ENCODE results near the gene MVP. TPM values are rescaled to one million over a fixed set of nuclear protein-coding genes. Genes with fewer than 3 reads are reported as not detected.
"Not testable (repeated sequence)": the region's sequence is repeated elsewhere in the genome, so short reads cannot be mapped to it uniquely, and the experiment has no call there.

Gene MVP
- total and polyA plus RNA-seq, 2 donors (not counting 1 experiment from before 2014, with no cell fraction given): 109 to 121 TPM

DNA sequence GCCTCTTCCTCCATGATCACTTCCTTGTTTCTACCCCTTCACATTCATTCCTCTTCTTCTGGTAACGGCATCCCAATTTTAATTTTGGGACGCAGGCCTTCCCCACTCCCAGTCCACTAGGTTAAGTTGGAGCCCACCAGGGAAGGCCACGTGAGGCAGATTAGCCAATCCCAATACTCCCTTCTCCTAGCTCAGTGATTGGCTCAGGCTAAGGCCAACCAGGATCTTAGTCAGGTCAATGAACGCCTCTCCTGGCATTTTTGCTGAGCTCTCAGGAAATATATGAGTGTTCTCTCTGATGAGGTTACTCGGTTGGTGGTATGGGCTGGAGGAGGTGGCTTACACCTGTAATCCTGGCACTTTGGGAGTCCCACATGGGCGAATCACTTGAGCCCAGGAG is 63.7 kb downstream of the MVP start:
- Histone ChIP-seq H3K27ac (ENCODE audit: low read length in 2 of 2) (no peak overlapping the region), H3K9ac (ENCODE audit: low read length) (no peak overlapping the region), H2AFZ (ENCODE audit: insufficient read depth, low read depth, low read length, poor library complexity, severe bottlenecking) (no peak overlapping the region), H3K27me3 (replicated peaks in 1 of 4; ENCODE audit: control extremely low read depth in 1 of 4, control insufficient read depth in 3 of 4, insufficient read depth in 4 of 4, low read length in 3 of 4) (peaks cover 0 to 13% (median 1%) of the 10 kb centered on the region in 4 experiments), H3K4me3 (ENCODE audit: control extremely low read depth in 1 of 5, extremely low read depth in 1 of 5, insufficient read depth in 1 of 5, low read depth in 2 of 5, low read length in 4 of 5) (no peak overlapping the region), H3K9me3 (ENCODE audit: control extremely low read depth in 1 of 3, control insufficient read depth in 2 of 3, insufficient read depth in 1 of 3, low read length in 2 of 3) (no peaks in the 10 kb centered on the region), H3K79me2 (ENCODE audit: control insufficient read depth, insufficient read depth, low read length) (no peaks in the 10 kb centered on the region), H3K4me2 (replicated peaks; ENCODE audit: low read depth, low read length, poor library complexity, severe bottlenecking) (no peak overlapping the region), H4K20me1 (ENCODE audit: control insufficient read depth, insufficient read depth, low read length, poor library complexity, severe bottlenecking) (no peaks in the 10 kb centered on the region), H3K4me1 (ENCODE audit: control insufficient read depth in 2 of 2, insufficient read depth in 2 of 2, low read length in 2 of 2) (no peaks in the 10 kb centered on the region), H3K36me3 (replicated peaks in 1 of 2; ENCODE audit: control extremely low read depth in 1 of 2, control insufficient read depth in 1 of 2, extremely low read depth in 1 of 2, insufficient read depth in 2 of 2, low read length in 1 of 2) (no peaks in the 10 kb centered on the region)
- intact Hi-C loops (cut with micrococcal nuclease): no loop called here
- POLR2A ChIA-PET: no interaction called here
- H3K27ac Mint-ChIP-seq: no peak overlapping the region
- no peaks in the 10 kb centered on the region for H3K9me3 Mint-ChIP-seq (ENCODE audit: insufficient read depth)
- H3K4me1 Mint-ChIP-seq: no peaks in the 10 kb centered on the region
- ATAC-seq (ENCODE audit: low read depth) (no peak), DNase-seq (no peak)
- no peak overlapping the region for H3K4me3 Mint-ChIP-seq
- TF ChIP-seq EZH2 (IDR thresholded peaks at IDR 0.05; ENCODE audit: borderline replicate concordance, insufficient read depth, low read depth, low read length, poor library complexity, severe bottlenecking): no peak
- TF ChIP-seq, protein P1, sequence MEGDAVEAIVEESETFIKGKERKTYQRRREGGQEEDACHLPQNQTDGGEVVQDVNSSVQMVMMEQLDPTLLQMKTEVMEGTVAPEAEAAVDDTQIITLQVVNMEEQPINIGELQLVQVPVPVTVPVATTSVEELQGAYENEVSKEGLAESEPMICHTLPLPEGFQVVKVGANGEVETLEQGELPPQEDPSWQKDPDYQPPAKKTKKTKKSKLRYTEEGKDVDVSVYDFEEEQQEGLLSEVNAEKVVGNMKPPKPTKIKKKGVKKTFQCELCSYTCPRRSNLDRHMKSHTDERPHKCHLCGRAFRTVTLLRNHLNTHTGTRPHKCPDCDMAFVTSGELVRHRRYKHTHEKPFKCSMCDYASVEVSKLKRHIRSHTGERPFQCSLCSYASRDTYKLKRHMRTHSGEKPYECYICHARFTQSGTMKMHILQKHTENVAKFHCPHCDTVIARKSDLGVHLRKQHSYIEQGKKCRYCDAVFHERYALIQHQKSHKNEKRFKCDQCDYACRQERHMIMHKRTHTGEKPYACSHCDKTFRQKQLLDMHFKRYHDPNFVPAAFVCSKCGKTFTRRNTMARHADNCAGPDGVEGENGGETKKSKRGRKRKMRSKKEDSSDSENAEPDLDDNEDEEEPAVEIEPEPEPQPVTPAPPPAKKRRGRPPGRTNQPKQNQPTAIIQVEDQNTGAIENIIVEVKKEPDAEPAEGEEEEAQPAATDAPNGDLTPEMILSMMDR (IDR thresholded peaks at IDR 0.05): no peak
- CTCF ChIA-PET: no interaction called here
- H3K27me3 Mint-ChIP-seq: peaks cover 28% of the 10 kb centered on the region
- 77% methylated on average over 2 of the region's 6 CpGs for WGBS (ENCODE audit: insufficient coverage)

DNA sequence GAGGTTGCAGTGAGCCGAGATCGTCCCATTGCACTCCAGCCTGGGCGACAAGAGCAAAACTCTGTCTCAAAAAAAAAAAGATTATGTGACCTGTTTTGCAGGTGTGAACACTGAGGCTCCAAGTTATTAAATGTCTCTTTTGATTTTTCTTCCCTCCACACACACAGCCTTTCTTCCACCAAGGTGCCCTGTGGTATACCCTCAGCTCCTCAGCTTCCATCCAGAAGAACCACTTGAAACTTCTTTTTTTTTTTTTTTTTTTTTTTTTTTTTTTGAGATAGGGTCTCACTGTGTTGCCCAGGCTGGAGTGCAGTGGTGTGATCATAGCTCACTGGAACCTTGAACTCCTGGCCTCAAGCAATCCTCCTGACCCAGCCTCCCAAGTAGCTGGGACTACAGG is 69.1 kb downstream of the MVP start:
- H3K36me3 ChIP-seq (replicated peaks in 1 of 2; ENCODE audit: control extremely low read depth in 1 of 2, control insufficient read depth in 1 of 2, extremely low read depth in 1 of 2, insufficient read depth in 2 of 2, low read length in 1 of 2); H3K4me2 ChIP-seq (replicated peaks; ENCODE audit: low read depth, low read length, poor library complexity, severe bottlenecking); POLR2A ChIA-PET; H3K27me3 Mint-ChIP-seq; H3K4me3 ChIP-seq (ENCODE audit: control extremely low read depth in 1 of 5, extremely low read depth in 1 of 5, insufficient read depth in 1 of 5, low read depth in 2 of 5, low read length in 4 of 5); H3K9ac ChIP-seq (ENCODE audit: low read length); DNase-seq; H2AFZ ChIP-seq (ENCODE audit: insufficient read depth, low read depth, low read length, poor library complexity, severe bottlenecking); intact Hi-C loops (cut with micrococcal nuclease); ATAC-seq (ENCODE audit: low read depth); H3K9me3 ChIP-seq (ENCODE audit: control extremely low read depth in 1 of 3, control insufficient read depth in 2 of 3, insufficient read depth in 1 of 3, low read length in 2 of 3); H3K4me1 Mint-ChIP-seq; H3K27ac ChIP-seq (ENCODE audit: low read length in 2 of 2); H3K79me2 ChIP-seq (ENCODE audit: control insufficient read depth, insufficient read depth, low read length); H3K9me3 Mint-ChIP-seq (ENCODE audit: insufficient read depth); H3K4me1 ChIP-seq (ENCODE audit: control insufficient read depth in 2 of 2, insufficient read depth in 2 of 2, low read length in 2 of 2); H3K27me3 ChIP-seq (replicated peaks in 1 of 4; ENCODE audit: control extremely low read depth in 1 of 4, control insufficient read depth in 3 of 4, insufficient read depth in 4 of 4, low read length in 3 of 4); H4K20me1 ChIP-seq (ENCODE audit: control insufficient read depth, insufficient read depth, low read length, poor library complexity, severe bottlenecking); H3K4me3 Mint-ChIP-seq; H3K27ac Mint-ChIP-seq: not testable (repeated sequence)
- CTCF ChIA-PET: interaction anchor here (0.6 kb wide), 1 partner anchor 50 kb away, joined by 5 read pairs; no protein-coding TSS in a partner anchor
- WGBS (ENCODE audit: insufficient coverage): 100% methylated on average over 1 of the region's 3 CpGs

Data from B cell (primary cell).